AG10803 (cell line): ENCODE results near the gene CSNK2A1.

Source experiments
- DNase-seq: peaks from one replicate; pipeline ENCODE4 v3.0.0; 2010; ENCODE audit warnings: low read depth
- H3K4me3 ChIP-seq: 2 replicates; pipeline ENCODE4 v1.5.1; 2011; ENCODE audit warnings: mild to moderate bottlenecking, low read length, control low read depth
- TF ChIP-seq, protein P1 (sequence below): conservative IDR thresholded peaks from 2 replicates; pipeline ENCODE4 v1.5.1; 2011; ENCODE audit warnings: mild to moderate bottlenecking, low read length, control low read depth, inconsistent platforms

CSNK2A1 gene

GRCh38 chr20:504632-505075 is 38.9 kb downstream of the CSNK2A1 start:
- no peak for DNase-seq
- H3K4me3 ChIP-seq = no peak overlapping the region
- TF ChIP-seq, protein P1, sequence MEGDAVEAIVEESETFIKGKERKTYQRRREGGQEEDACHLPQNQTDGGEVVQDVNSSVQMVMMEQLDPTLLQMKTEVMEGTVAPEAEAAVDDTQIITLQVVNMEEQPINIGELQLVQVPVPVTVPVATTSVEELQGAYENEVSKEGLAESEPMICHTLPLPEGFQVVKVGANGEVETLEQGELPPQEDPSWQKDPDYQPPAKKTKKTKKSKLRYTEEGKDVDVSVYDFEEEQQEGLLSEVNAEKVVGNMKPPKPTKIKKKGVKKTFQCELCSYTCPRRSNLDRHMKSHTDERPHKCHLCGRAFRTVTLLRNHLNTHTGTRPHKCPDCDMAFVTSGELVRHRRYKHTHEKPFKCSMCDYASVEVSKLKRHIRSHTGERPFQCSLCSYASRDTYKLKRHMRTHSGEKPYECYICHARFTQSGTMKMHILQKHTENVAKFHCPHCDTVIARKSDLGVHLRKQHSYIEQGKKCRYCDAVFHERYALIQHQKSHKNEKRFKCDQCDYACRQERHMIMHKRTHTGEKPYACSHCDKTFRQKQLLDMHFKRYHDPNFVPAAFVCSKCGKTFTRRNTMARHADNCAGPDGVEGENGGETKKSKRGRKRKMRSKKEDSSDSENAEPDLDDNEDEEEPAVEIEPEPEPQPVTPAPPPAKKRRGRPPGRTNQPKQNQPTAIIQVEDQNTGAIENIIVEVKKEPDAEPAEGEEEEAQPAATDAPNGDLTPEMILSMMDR = no peak

GRCh38 chr20:503048-503737 is 40.4 kb downstream of the CSNK2A1 start:
- H3K4me3 ChIP-seq = no peak overlapping the region
- no peak for DNase-seq
- TF ChIP-seq, protein P1 = no peak

DNA sequence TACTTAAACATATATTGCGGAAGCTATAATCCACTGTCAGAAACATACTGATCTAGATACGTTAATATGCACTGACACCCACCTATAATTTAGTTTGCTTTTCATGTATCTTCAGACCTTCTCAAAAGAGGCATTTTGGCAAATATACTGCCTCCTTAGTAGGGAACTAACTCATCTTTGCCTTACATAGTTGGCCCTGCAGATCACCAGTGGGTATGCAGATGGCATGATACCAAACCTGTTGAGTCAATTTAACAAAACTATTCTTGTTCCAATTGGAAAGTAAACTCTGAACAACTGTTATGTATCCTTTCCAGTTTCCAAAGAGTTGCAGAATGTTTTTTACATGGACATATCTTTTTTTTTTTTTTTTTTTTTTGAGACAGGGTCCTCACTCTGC is 45.6 kb downstream of the CSNK2A1 start:
- peak; percentile 25 for DNase-seq
- TF ChIP-seq, protein P1 = no peak
- no peak overlapping the region for H3K4me3 ChIP-seq

DNA sequence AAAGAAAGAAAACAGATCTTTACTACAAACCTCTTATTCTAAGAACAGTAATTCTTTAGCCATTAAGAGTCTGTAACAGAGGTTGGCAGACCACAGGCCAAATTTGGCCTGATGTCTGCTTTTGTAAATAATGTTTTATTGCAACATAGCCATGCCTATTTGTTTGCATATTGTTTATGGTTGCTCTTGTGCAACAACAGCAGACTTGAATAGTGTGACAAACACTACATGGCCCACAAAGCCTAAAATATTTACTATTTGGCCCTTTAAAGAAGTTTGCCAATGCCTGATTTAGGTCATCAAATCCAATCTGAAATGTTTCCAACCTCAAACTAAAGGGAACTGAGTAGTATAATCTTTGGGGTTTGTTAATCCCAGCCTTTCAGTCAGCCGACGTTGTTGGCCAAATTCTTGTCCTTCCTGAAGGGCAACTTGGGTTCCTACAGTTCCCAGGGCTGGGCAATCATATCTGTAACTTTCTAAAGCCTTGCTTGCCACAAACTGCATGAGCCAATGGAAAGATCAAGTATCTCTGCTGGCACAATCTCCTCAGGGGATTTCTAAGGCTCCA is 47.4 kb downstream of the CSNK2A1 start:
- TF ChIP-seq, protein P1 = no peak
- peak; percentile 87 for DNase-seq
- H3K4me3 ChIP-seq = no peak overlapping the region

- DNase-seq = no peak
- H3K4me3 ChIP-seq = no peak overlapping the region
- TF ChIP-seq, protein P1 = no peak
These were observed 51.4 kb downstream of the CSNK2A1 start for GRCh38 chr20:492159-492558.

DNA sequence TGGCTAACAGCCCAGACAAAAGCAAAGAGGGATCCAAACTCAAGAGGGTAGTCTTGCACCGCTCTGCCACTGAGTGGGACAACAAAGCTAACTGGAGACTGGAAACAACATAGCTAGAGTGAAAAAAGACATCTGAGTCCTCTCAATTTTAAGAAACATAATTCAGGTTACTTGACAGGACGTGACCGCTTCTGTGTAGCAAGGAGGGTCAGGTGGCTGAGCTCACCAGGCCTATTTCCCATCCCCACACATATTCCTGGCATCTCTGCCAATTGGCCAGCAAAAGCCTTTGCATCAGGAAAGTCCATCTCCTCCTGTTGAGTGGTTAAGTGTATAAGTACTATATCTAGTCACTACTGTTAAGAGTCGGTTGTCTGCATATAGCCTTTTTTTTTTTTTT is 55.9 kb downstream of the CSNK2A1 start:
- H3K4me3 ChIP-seq = no peak overlapping the region
- no peak for DNase-seq
- TF ChIP-seq, protein P1 = no peak
